OCI-LY1 (cell line): ENCODE measurements around the gene MAP3K10.

ENCODE experiments used
- H2AFZ ChIP-seq: fragments of 200-600 bp; sonication (generic), shearing (Covaris generic); 2 replicates; pipeline ENCODE4 v1.6.0; 2014; ENCODE audit warnings: antibody characterized with exemption, mild to moderate bottlenecking, low read length
- H3F3A ChIP-seq: fragments of 200-600 bp; sonication (generic), shearing (Covaris generic); 2 replicates; pipeline ENCODE4 v1.6.0; 2014; ENCODE audit warnings: mild to moderate bottlenecking, antibody characterized with exemption, low read length, moderate library complexity; ENCODE audit not compliant: insufficient read depth
- H3K27ac ChIP-seq: fragments of 200-600 bp; sonication (generic); 2 replicates; pipeline ENCODE4 v1.5.1; 2014; ENCODE audit warnings: low read length, mixed run types, mild to moderate bottlenecking, low read depth; ENCODE audit not compliant: poor library complexity, severe bottlenecking
- H3K27me3 ChIP-seq: fragments of 200-600 bp; sonication (generic); 2 replicates; pipeline ENCODE4 v1.6.0; 2014; ENCODE audit warnings: antibody characterized with exemption, mild to moderate bottlenecking, low read length, moderate library complexity; ENCODE audit not compliant: insufficient read depth
- H3K36me3 ChIP-seq: fragments of 200-600 bp; sonication (generic); 2 replicates; pipeline ENCODE4 v1.6.1; 2014; ENCODE audit warnings: mild to moderate bottlenecking, antibody characterized with exemption, low read length, moderate library complexity, mixed read lengths; ENCODE audit not compliant: insufficient read depth
- H3K4me1 ChIP-seq: fragments of 200-600 bp; sonication (generic); 2 replicates; pipeline ENCODE4 v1.5.1; 2014; ENCODE audit warnings: mild to moderate bottlenecking, low read length, moderate library complexity; ENCODE audit not compliant: insufficient read depth, severe bottlenecking
- H3K4me2 ChIP-seq: fragments of 200-600 bp; sonication (generic), shearing (Covaris generic); 2 replicates; pipeline ENCODE4 v1.6.1; 2014; ENCODE audit warnings: low read length
- H3K4me3 ChIP-seq: fragments of 200-600 bp; sonication (generic); 2 replicates; pipeline ENCODE4 v1.5.1; 2014; ENCODE audit warnings: low read length, low read depth, mild to moderate bottlenecking, mixed read lengths; ENCODE audit not compliant: poor library complexity, severe bottlenecking
- H3K79me2 ChIP-seq: fragments of 200-600 bp; shearing (Covaris generic); 2 replicates; pipeline ENCODE4 v1.6.1; 2016; ENCODE audit warnings: mixed run types, low read length, mixed read lengths; ENCODE audit not compliant: insufficient read depth
- H3K9ac ChIP-seq: fragments of 200-600 bp; sonication (generic), shearing (Covaris generic); 2 replicates; pipeline ENCODE4 v1.6.1; 2014; ENCODE audit warnings: mild to moderate bottlenecking, low read length, mixed read lengths
- H3K9me2 ChIP-seq: fragments of 200-600 bp; sonication (generic), shearing (Covaris generic); 2 replicates; pipeline ENCODE4 v1.6.1; 2014; ENCODE audit warnings: low read depth, mild to moderate bottlenecking, low read length, mixed read lengths
- H3K9me3 ChIP-seq: fragments of 200-600 bp; shearing (Covaris generic); 2 replicates; pipeline ENCODE4 v1.6.1; 2014; ENCODE audit warnings: low read length, mixed read lengths
- H4K20me1 ChIP-seq: fragments of 200-600 bp; sonication (generic), shearing (Covaris generic); 2 replicates; pipeline ENCODE4 v1.6.0; 2016; ENCODE audit warnings: mild to moderate bottlenecking, low read length; ENCODE audit not compliant: insufficient read depth
- EZH2 ChIP-seq: fragments of 200-600 bp; sonication (generic), shearing (Covaris generic); IDR thresholded peaks from 2 replicates; pipeline ENCODE4 v1.8.0; 2017; ENCODE audit warnings: borderline replicate concordance, mixed run types, mild to moderate bottlenecking, antibody characterized with exemption, low read length, moderate library complexity, mixed read lengths
- TF ChIP-seq, protein P1 (sequence below): fragments of 200-600 bp; sonication (generic), shearing (Covaris generic); IDR thresholded peaks from 2 replicates; pipeline ENCODE4 v1.5.1; 2017; ENCODE audit warnings: mild to moderate bottlenecking, antibody characterized with exemption, low read length, moderate library complexity, mixed read lengths

Gene MAP3K10

DNA sequence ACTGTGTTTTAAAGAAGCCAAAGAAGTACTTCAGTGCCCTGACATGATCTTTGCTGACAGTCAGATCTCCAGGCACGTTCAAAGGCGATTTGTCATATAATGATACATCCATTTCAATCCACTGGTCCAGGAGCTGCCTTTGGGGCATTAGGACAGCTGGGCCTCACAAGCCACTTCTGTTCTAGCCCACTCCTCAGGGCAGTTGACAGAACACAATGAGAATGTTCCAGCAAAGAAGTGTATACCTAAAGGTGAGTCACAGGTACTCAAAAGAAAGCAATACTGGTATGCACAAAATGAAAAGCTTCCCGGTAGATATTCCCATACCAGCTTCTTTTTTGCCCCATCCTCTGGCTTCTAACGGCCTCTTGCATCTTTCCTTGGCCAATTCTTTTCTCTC, 12.5 kb upstream of the MAP3K10 start:
- Histone ChIP-seq H3K36me3 (no peaks in the 10 kb centered on the region), H3K79me2 (no peaks in the 10 kb centered on the region), H3K9ac (no peak overlapping the region), H3K4me1 (no peaks in the 10 kb centered on the region), H3K4me2 (no peak overlapping the region), H3K9me2 (no peaks in the 10 kb centered on the region), H4K20me1 (no peaks in the 10 kb centered on the region), H3F3A (no peaks in the 10 kb centered on the region), H3K4me3 (no peak overlapping the region), H2AFZ (no peak overlapping the region), H3K27me3 (peaks cover 5% of the 10 kb centered on the region; the same call in 1 of the 2 replicates), H3K9me3 (no peaks in the 10 kb centered on the region), H3K27ac (no peak overlapping the region)
- no peak for TF ChIP-seq EZH2
- TF ChIP-seq, protein P1, sequence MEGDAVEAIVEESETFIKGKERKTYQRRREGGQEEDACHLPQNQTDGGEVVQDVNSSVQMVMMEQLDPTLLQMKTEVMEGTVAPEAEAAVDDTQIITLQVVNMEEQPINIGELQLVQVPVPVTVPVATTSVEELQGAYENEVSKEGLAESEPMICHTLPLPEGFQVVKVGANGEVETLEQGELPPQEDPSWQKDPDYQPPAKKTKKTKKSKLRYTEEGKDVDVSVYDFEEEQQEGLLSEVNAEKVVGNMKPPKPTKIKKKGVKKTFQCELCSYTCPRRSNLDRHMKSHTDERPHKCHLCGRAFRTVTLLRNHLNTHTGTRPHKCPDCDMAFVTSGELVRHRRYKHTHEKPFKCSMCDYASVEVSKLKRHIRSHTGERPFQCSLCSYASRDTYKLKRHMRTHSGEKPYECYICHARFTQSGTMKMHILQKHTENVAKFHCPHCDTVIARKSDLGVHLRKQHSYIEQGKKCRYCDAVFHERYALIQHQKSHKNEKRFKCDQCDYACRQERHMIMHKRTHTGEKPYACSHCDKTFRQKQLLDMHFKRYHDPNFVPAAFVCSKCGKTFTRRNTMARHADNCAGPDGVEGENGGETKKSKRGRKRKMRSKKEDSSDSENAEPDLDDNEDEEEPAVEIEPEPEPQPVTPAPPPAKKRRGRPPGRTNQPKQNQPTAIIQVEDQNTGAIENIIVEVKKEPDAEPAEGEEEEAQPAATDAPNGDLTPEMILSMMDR, result no peak

DNA sequence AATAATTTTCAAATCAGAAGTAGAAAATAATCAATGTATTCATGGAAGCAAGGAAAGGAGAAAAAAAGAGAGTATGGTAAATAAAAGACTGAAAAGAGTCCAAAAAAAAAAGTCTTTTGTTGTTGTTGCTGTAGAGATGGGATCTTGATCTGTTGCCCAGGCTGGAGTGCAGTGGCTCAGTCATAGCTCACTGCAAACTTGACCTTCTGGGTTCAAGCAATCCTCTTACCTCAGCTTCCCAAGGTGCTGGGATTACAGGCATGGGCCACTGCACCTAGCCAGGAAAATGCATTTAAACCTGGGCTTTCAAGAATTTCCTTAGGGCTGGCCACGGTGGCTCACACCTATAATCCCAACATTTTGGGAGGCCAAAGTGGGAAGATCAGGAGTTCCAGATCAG, 7.0 kb upstream of the MAP3K10 start:
- Histone ChIP-seq H3K9me2 (no peaks in the 10 kb centered on the region), H3F3A (no peaks in the 10 kb centered on the region), H3K27ac (no peak overlapping the region), H3K4me3 (no peak overlapping the region), H4K20me1 (no peaks in the 10 kb centered on the region), H3K4me1 (no peaks in the 10 kb centered on the region), H2AFZ (no peak overlapping the region), H3K27me3 (no peaks in the 10 kb centered on the region; the same call in 1 of the 2 replicates), H3K79me2 (no peaks in the 10 kb centered on the region), H3K9ac (no peak overlapping the region), H3K4me2 (no peak overlapping the region), H3K36me3 (no peaks in the 10 kb centered on the region), H3K9me3 (no peaks in the 10 kb centered on the region)
- TF ChIP-seq, protein P1, result no peak
- TF ChIP-seq EZH2, result no peak

DNA sequence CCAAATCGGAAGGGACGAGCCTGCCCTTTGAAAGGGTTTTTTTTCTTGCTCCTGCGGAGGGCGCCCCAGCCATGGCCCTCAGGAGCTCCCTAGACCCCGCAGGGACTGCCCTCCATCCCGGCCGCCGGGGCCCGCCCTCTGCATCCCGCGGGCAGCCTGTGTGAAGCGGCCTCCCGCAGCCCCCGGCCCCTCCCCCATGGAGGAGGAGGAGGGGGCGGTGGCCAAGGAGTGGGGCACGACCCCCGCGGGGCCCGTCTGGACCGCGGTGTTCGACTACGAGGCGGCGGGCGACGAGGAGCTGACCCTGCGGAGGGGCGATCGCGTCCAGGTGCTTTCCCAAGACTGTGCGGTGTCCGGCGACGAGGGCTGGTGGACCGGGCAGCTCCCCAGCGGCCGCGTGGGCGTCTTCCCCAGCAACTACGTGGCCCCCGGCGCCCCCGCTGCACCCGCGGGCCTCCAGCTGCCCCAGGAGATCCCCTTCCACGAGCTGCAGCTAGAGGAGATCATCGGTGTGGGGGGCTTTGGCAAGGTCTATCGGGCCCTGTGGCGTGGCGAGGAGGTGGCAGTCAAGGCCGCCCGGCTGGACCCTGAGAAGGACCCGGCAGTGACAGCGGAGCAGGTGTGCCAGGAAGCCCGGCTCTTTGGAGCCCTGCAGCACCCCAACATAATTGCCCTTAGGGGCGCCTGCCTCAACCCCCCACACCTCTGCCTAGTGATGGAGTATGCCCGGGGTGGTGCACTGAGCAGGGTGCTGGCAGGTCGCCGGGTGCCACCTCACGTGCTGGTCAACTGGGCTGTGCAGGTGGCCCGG, 815 bp downstream of the MAP3K10 start:
- peak overlapping the region; percentile 52 for H3K9ac ChIP-seq
- H3F3A ChIP-seq, result no peaks in the 10 kb centered on the region
- no peaks in the 10 kb centered on the region for H3K9me3 ChIP-seq
- peak overlapping the region; percentile 62 for H3K4me2 ChIP-seq
- TF ChIP-seq EZH2, result no peak
- TF ChIP-seq, protein P1, result peak; percentile 32; the same call in 1 of the 2 replicates
- peak overlapping the region; percentile 71 for H3K4me3 ChIP-seq
- H3K27ac ChIP-seq, result no peak overlapping the region
- H3K36me3 ChIP-seq, result no peaks in the 10 kb centered on the region
- no peaks in the 10 kb centered on the region for H3K9me2 ChIP-seq
- no peaks in the 10 kb centered on the region for H3K79me2 ChIP-seq
- H3K27me3 ChIP-seq, result no peaks in the 10 kb centered on the region
- H2AFZ ChIP-seq, result no peak overlapping the region
- no peaks in the 10 kb centered on the region for H4K20me1 ChIP-seq
- H3K4me1 ChIP-seq, result peaks cover 18% of the 10 kb centered on the region
